ENCODE results near the gene CRTAC1.

Gene CRTAC1

GRCh38 chr10:98030093-98030821 is at the start of gene CRTAC1:
TSS of gene CRTAC1 (minus strand) at chr10:98030621. CDS start at chr10:98030472, 149 bp downstream.
- DNase-seq (ENCODE audit: low read depth in 3 of 3) = no peak

GRCh38 chr10:98078774-98079173 is 48.4 kb upstream of the CRTAC1 start:
- no peak for DNase-seq (ENCODE audit: low read depth in 3 of 3)

- DNase-seq (ENCODE audit: low read depth in 3 of 3) = no peak
These were observed 46.8 kb upstream of the CRTAC1 start for GRCh38 chr10:98077223-98077622.

- no peak for DNase-seq (ENCODE audit: low read depth in 3 of 3)
These were observed 45.7 kb upstream of the CRTAC1 start for GRCh38 chr10:98076086-98076485.

- no peak for DNase-seq (ENCODE audit: low read depth in 3 of 3)
These were observed 44.0 kb upstream of the CRTAC1 start for GRCh38 chr10:98074315-98074911.

GRCh38 chr10:98067165-98067564 is 36.7 kb upstream of the CRTAC1 start:
- DNase-seq (ENCODE audit: low read depth in 3 of 3) = no peak

- no peak for DNase-seq (ENCODE audit: low read depth in 3 of 3)
These were observed 33.3 kb upstream of the CRTAC1 start for GRCh38 chr10:98063740-98064027.

GRCh38 chr10:98062424-98062823 is 32.0 kb upstream of the CRTAC1 start:
- no peak for DNase-seq (ENCODE audit: low read depth in 3 of 3)

- no peak for DNase-seq (ENCODE audit: low read depth in 3 of 3)
These were observed 29.7 kb upstream of the CRTAC1 start for GRCh38 chr10:98060079-98060478.

- no peak for DNase-seq (ENCODE audit: low read depth in 3 of 3)
These were observed 27.9 kb upstream of the CRTAC1 start for GRCh38 chr10:98058295-98058694.

GRCh38 chr10:98055841-98056516 is 25.6 kb upstream of the CRTAC1 start:
- DNase-seq (ENCODE audit: low read depth in 3 of 3) = no peak

- DNase-seq (ENCODE audit: low read depth in 3 of 3) = no peak
These were observed 16.8 kb upstream of the CRTAC1 start for GRCh38 chr10:98047009-98047741.

- DNase-seq (ENCODE audit: low read depth in 3 of 3) = peak; percentile 18 to 28 (median 26)
These were observed 15.5 kb upstream of the CRTAC1 start for GRCh38 chr10:98045785-98046389.

GRCh38 chr10:98041352-98042043 is 11.1 kb upstream of the CRTAC1 start:
- no peak for DNase-seq (ENCODE audit: low read depth in 3 of 3)

GRCh38 chr10:98039690-98040381 is 9.4 kb upstream of the CRTAC1 start:
- no peak for DNase-seq (ENCODE audit: low read depth in 3 of 3)

GRCh38 chr10:98038288-98038687 is 7.9 kb upstream of the CRTAC1 start:
- no peak for DNase-seq (ENCODE audit: low read depth in 3 of 3)

- DNase-seq (ENCODE audit: low read depth in 3 of 3) = no peak
These were observed 5.2 kb upstream of the CRTAC1 start for GRCh38 chr10:98035599-98035998.

- DNase-seq (ENCODE audit: low read depth in 3 of 3) = no peak
These were observed 3.1 kb upstream of the CRTAC1 start for GRCh38 chr10:98033515-98033914.

- no peak for DNase-seq (ENCODE audit: low read depth in 3 of 3)
These were observed 1.0 kb upstream of the CRTAC1 start for GRCh38 chr10:98031440-98031839.

GRCh38 chr10:98030991-98031431 is 590 bp upstream of the CRTAC1 start:
- DNase-seq (ENCODE audit: low read depth in 3 of 3) = no peak

Measured in stimulated activated CD4-positive, alpha-beta T cell treated with anti-CD3 and anti-CD28 coated beads, TNF-alpha, amount 100 ng/mL, for 4 hours (primary cell).